Liver (tissue), 9 donors: ENCODE results near the gene HS3ST3B1. TPM values are rescaled to one million over a fixed set of nuclear protein-coding genes. Genes with fewer than 3 reads are reported as not detected.

Experiments used
- DNase-seq: peaks from one replicate; pipeline ENCODE4 v3.0.0-alpha.2; 2017; ENCODE audit warnings: low spot score
- H3K27ac ChIP-seq, 2 donors: one replicate each; pipeline ENCODE4 v1.7.0; 2013; ENCODE audit warnings: inconsistent platforms in 2 of 2, low read length in 2 of 2, control low read depth in 1 of 2, low read depth in 1 of 2, mild to moderate bottlenecking in 1 of 2
- H3K27me3 ChIP-seq, 4 donors: one replicate each; pipeline versions ENCODE4 v1.6.1 to v1.7.0; 2013; ENCODE audit warnings: low read length in 3 of 4, inconsistent platforms in 1 of 4, mild to moderate bottlenecking in 1 of 4, moderate library complexity in 1 of 4; ENCODE audit not compliant: control insufficient read depth in 4 of 4, insufficient read depth in 4 of 4
- H3K36me3 ChIP-seq, 4 donors: one replicate each; pipeline versions ENCODE4 v1.6.1 to v1.7.0; 2013; ENCODE audit warnings: low read length in 3 of 4, mild to moderate bottlenecking in 3 of 4, low read depth in 1 of 4, moderate library complexity in 1 of 4; ENCODE audit not compliant: control insufficient read depth in 4 of 4, insufficient read depth in 3 of 4
- H3K4me1 ChIP-seq, 4 donors: one replicate each; pipeline versions ENCODE4 v1.6.1 to v1.7.0; 2013; ENCODE audit warnings: low read length in 3 of 4, mild to moderate bottlenecking in 3 of 4, moderate library complexity in 1 of 4; ENCODE audit not compliant: control insufficient read depth in 4 of 4, insufficient read depth in 4 of 4
- H3K4me3 ChIP-seq, 3 donors: one replicate each; pipeline versions ENCODE4 v1.6.1 to v1.7.0; 2013; ENCODE audit warnings: low read length in 3 of 3, control low read depth in 1 of 3, low read depth in 1 of 3, mild to moderate bottlenecking in 1 of 3
- H3K9ac ChIP-seq, 2 donors: one replicate each; pipeline ENCODE4 v1.7.0; 2013; ENCODE audit warnings: low read length in 2 of 2, mild to moderate bottlenecking in 2 of 2, moderate library complexity in 2 of 2, control low read depth in 1 of 2, low read depth in 1 of 2
- H3K9me3 ChIP-seq, 4 donors: one replicate each; pipeline versions ENCODE4 v1.6.1 to v1.7.0; 2013; ENCODE audit warnings: low read length in 3 of 4; ENCODE audit not compliant: control insufficient read depth in 4 of 4
- EGR1 ChIP-seq, 2 donors: IDR thresholded peaks; 2 replicates each; pipeline ENCODE4 v1.6.1; 2016 to 2018; ENCODE audit warnings: antibody characterized with exemption in 2 of 2, low read depth in 2 of 2
- FOXA1 ChIP-seq: IDR thresholded peaks from 2 replicates; pipeline ENCODE4 v1.6.1; 2016; ENCODE audit warnings: antibody characterized with exemption
- FOXA2 ChIP-seq: IDR thresholded peaks from 2 replicates; pipeline ENCODE4 v1.6.1; 2016; ENCODE audit warnings: antibody characterized with exemption
- GABPA ChIP-seq, 2 donors: IDR thresholded peaks in 1 of 2; conservative IDR thresholded peaks in 1 of 2; 2 replicates each; pipeline ENCODE4 v1.6.1; 2016; ENCODE audit warnings: antibody characterized with exemption in 2 of 2, mild to moderate bottlenecking in 1 of 2, moderate library complexity in 1 of 2
- HNF4A ChIP-seq, 2 donors: conservative IDR thresholded peaks; 2 replicates each; pipeline ENCODE4 v1.6.1; 2016; ENCODE audit warnings: antibody characterized with exemption in 2 of 2, mild to moderate bottlenecking in 2 of 2
- HNF4G ChIP-seq: IDR thresholded peaks from 2 replicates; pipeline ENCODE4 v1.6.1; 2016; ENCODE audit warnings: antibody characterized with exemption
- JUND ChIP-seq, 2 donors: IDR thresholded peaks; 2 replicates each; pipeline ENCODE4 v1.6.1; 2016; ENCODE audit warnings: antibody characterized with exemption in 2 of 2
- NR2F2 ChIP-seq: IDR thresholded peaks from 2 replicates; pipeline ENCODE4 v1.6.1; 2016; ENCODE audit warnings: antibody characterized with exemption
- RAD21 ChIP-seq, 2 donors: IDR thresholded peaks; 2 replicates each; pipeline ENCODE4 v1.6.1; 2016; ENCODE audit warnings: antibody characterized with exemption in 2 of 2, mild to moderate bottlenecking in 2 of 2
- RXRA ChIP-seq, 2 donors: IDR thresholded peaks; 2 replicates each; pipeline ENCODE4 v1.6.1; 2017 to 2018; ENCODE audit warnings: antibody characterized with exemption in 2 of 2, mild to moderate bottlenecking in 1 of 2
- SP1 ChIP-seq: IDR thresholded peaks from 2 replicates; pipeline ENCODE4 v1.6.1; 2018; ENCODE audit warnings: antibody characterized with exemption, mild to moderate bottlenecking
- YY1 ChIP-seq: IDR thresholded peaks from 2 replicates; pipeline ENCODE4 v1.6.1; 2016; ENCODE audit warnings: antibody characterized with exemption, mild to moderate bottlenecking
- WGBS: extraction: QIAGEN DNeasy Blood & Tissue Kit; methylation state at CpG from one replicate; pipeline ENCODE4 v1.1.7; 2013; 5-methylcytosine and 5-hydroxymethylcytosine counted together
- polyA plus RNA-seq, 2 donors: library from polyadenylated mRNA; stranded (reverse) in 1 of 2; unstranded in 1 of 2; fragments of 200-250 nt in 1 of 2; fragments of >200 nt in 1 of 2; fragmentation: Nextera tagmentation in 1 of 2; extraction: Ambion mirVana in 1 of 2; gene quantifications; one replicate each; pipeline versions ENCODE4 v1.2.1 to v1.2.3, GENCODE V29; 2013 to 2015
- total RNA-seq, 2 donors: library from RNA; depleted of rRNA; stranded (reverse); fragments of >200 nt; gene quantifications; one replicate each; pipeline ENCODE4 v1.2.3, GENCODE V29; 2014
- TF ChIP-seq, protein P1 (sequence below): IDR thresholded peaks from 2 replicates; pipeline ENCODE4 v1.6.1; 2016; ENCODE audit warnings: antibody characterized with exemption
- TF ChIP-seq, protein P2 (sequence below): fragments of 150-350 bp; IDR thresholded peaks from 2 replicates; pipeline ENCODE4 v1.5.1; 2017; ENCODE audit warnings: improper control_type of control experiment, low read depth, low read length; ENCODE audit not compliant: missing input control
- TF ChIP-seq, protein P3 (sequence below): IDR thresholded peaks from 2 replicates; pipeline ENCODE4 v1.6.1; 2016; ENCODE audit warnings: antibody characterized with exemption
- TF ChIP-seq, protein P4 (sequence below): IDR thresholded peaks from 2 replicates; pipeline ENCODE4 v1.6.1; 2016; ENCODE audit warnings: antibody characterized with exemption, mild to moderate bottlenecking
- donor health status: healthy.
- donor health status: healthy.
- donor health status: healthy.
- donor health status: healthy.
- donor health status: healthy.

HS3ST3B1 gene
- total and polyA plus RNA-seq, 4 donors, result 11.9 to 33.5 (median 22.4) TPM

DNA sequence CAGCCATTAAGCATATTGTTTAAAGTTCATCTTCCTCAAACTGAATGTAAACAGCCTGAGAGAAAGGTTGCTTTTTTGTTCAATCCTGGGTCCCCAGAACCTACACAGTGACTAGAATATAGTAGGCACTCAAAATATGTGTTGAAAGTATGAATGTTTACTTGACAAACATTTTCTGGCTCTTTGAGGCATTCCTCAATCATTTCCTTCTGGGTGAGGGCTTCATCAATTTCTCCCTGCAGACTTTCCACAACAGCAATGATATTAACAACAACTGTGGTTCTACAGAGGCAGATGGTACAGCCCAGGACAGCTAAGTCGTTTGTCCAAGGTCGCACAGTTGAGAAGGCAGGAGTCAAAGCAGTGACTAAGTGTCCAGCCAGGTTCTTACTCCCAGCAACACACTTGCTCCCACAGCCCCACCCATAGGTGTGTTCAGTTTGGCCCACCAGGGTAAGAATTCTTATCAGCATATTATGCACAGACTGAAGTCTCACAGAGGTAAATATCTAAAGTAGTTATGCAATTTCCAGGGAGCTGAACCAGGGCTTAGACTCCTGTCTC is 61.1 kb downstream of the HS3ST3B1 start:
- Histone ChIP-seq H3K36me3 (no peaks in the 10 kb centered on the region), H3K27ac (no peak overlapping the region), H3K4me3 (no peak overlapping the region), H3K9ac (no peak overlapping the region), H3K9me3 (no peaks in the 10 kb centered on the region), H3K4me1 (peaks cover 10 to 24% (median 17%) of the 10 kb centered on the region in 4 donors), H3K27me3 (no peaks in the 10 kb centered on the region)
- TF ChIP-seq GABPA (IDR thresholded peaks at IDR 0.05 in 1 of 2, conservative IDR thresholded peaks at IDR 0.05 in 1 of 2) (no peak), YY1 (no peak), RAD21 (IDR thresholded peaks at IDR 0.05) (no peak), FOXA1 (no peak), HNF4A (conservative IDR thresholded peaks at IDR 0.05) (no peak), HNF4G (no peak), FOXA2 (no peak), EGR1 (IDR thresholded peaks at IDR 0.05; ENCODE audit: low read depth in 2 of 2) (no peak), RXRA (IDR thresholded peaks at IDR 0.05) (no peak), SP1 (no peak)
- TF ChIP-seq, protein P1, sequence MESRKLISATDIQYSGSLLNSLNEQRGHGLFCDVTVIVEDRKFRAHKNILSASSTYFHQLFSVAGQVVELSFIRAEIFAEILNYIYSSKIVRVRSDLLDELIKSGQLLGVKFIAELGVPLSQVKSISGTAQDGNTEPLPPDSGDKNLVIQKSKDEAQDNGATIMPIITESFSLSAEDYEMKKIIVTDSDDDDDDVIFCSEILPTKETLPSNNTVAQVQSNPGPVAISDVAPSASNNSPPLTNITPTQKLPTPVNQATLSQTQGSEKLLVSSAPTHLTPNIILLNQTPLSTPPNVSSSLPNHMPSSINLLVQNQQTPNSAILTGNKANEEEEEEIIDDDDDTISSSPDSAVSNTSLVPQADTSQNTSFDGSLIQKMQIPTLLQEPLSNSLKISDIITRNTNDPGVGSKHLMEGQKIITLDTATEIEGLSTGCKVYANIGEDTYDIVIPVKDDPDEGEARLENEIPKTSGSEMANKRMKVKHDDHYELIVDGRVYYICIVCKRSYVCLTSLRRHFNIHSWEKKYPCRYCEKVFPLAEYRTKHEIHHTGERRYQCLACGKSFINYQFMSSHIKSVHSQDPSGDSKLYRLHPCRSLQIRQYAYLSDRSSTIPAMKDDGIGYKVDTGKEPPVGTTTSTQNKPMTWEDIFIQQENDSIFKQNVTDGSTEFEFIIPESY, result no peak
- TF ChIP-seq, protein P2, sequence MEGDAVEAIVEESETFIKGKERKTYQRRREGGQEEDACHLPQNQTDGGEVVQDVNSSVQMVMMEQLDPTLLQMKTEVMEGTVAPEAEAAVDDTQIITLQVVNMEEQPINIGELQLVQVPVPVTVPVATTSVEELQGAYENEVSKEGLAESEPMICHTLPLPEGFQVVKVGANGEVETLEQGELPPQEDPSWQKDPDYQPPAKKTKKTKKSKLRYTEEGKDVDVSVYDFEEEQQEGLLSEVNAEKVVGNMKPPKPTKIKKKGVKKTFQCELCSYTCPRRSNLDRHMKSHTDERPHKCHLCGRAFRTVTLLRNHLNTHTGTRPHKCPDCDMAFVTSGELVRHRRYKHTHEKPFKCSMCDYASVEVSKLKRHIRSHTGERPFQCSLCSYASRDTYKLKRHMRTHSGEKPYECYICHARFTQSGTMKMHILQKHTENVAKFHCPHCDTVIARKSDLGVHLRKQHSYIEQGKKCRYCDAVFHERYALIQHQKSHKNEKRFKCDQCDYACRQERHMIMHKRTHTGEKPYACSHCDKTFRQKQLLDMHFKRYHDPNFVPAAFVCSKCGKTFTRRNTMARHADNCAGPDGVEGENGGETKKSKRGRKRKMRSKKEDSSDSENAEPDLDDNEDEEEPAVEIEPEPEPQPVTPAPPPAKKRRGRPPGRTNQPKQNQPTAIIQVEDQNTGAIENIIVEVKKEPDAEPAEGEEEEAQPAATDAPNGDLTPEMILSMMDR, result no peak
- TF ChIP-seq, protein P3, sequence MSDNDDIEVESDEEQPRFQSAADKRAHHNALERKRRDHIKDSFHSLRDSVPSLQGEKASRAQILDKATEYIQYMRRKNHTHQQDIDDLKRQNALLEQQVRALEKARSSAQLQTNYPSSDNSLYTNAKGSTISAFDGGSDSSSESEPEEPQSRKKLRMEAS, result no peak
- WGBS, result 61% methylated on average over 2 of the region's 2 CpGs
- DNase-seq, result no peak

DNA sequence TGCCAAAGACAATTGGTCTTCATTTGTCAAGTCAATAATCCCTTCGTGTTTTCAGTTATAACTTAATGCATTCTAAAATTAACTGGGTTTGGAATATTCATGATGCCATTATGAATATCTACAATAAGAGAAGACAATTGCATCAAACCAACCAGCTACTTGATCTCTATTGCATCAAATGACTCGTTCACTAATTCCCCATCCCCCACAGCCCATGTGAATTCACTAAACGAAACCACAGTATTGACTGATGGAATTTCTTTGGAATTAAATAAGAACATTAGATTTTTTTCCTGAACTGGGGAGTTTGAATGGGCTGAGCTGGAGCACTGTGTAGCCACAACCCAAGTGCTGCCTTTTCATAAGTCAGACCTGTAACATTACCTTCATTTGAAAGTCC is 65.3 kb downstream of the HS3ST3B1 start:
- TF ChIP-seq NR2F2 (no peak), HNF4G (no peak), EGR1 (IDR thresholded peaks at IDR 0.05; ENCODE audit: low read depth in 2 of 2) (no peak), RXRA (IDR thresholded peaks at IDR 0.05) (no peak), SP1 (no peak), YY1 (no peak), FOXA2 (no peak), JUND (IDR thresholded peaks at IDR 0.05) (no peak), FOXA1 (no peak)
- TF ChIP-seq, protein P2, result no peak
- TF ChIP-seq, protein P3, result no peak
- TF ChIP-seq, protein P1, result no peak
- TF ChIP-seq, protein P4, sequence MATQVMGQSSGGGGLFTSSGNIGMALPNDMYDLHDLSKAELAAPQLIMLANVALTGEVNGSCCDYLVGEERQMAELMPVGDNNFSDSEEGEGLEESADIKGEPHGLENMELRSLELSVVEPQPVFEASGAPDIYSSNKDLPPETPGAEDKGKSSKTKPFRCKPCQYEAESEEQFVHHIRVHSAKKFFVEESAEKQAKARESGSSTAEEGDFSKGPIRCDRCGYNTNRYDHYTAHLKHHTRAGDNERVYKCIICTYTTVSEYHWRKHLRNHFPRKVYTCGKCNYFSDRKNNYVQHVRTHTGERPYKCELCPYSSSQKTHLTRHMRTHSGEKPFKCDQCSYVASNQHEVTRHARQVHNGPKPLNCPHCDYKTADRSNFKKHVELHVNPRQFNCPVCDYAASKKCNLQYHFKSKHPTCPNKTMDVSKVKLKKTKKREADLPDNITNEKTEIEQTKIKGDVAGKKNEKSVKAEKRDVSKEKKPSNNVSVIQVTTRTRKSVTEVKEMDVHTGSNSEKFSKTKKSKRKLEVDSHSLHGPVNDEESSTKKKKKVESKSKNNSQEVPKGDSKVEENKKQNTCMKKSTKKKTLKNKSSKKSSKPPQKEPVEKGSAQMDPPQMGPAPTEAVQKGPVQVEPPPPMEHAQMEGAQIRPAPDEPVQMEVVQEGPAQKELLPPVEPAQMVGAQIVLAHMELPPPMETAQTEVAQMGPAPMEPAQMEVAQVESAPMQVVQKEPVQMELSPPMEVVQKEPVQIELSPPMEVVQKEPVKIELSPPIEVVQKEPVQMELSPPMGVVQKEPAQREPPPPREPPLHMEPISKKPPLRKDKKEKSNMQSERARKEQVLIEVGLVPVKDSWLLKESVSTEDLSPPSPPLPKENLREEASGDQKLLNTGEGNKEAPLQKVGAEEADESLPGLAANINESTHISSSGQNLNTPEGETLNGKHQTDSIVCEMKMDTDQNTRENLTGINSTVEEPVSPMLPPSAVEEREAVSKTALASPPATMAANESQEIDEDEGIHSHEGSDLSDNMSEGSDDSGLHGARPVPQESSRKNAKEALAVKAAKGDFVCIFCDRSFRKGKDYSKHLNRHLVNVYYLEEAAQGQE, result no peak
- WGBS, result 87% methylated on average over 3 of the region's 3 CpGs

More for the DNA sequence above, 65.3 kb downstream of the HS3ST3B1 start:
- Histone ChIP-seq H3K27me3 (no peaks in the 10 kb centered on the region), H3K36me3 (no peaks in the 10 kb centered on the region), H3K9ac (no peak overlapping the region), H3K9me3 (no peaks in the 10 kb centered on the region), H3K4me1 (peaks cover 0 to 5% (median 0%) of the 10 kb centered on the region in 4 donors), H3K4me3 (no peak overlapping the region), H3K27ac (no peak overlapping the region)
- DNase-seq, result no peak
